Activated CD4-positive, alpha-beta T cell treated with anti-CD3 and anti-CD28 coated beads for 4 hours (primary cell): ENCODE data around the gene TEX19.

Experiments used
- DNase-seq, 2 donors: peaks; one replicate each; pipeline ENCODE4 v3.0.0-alpha.2; 2020

Gene TEX19

GRCh38 chr17:82358465-82359350, at the start of gene TEX19:
TEX19 (plus strand) TSS chr17:82359247; CDS start chr17:82362151, 2,904 bp downstream.
- no peak for DNase-seq

- DNase-seq = no peak
Observed at GRCh38 chr17:82309656-82310570, 49.1 kb upstream of the TEX19 start.

GRCh38 chr17:82310877-82311276, 48.2 kb upstream of the TEX19 start:
- no peak for DNase-seq

GRCh38 chr17:82311971-82312370, 47.1 kb upstream of the TEX19 start:
- DNase-seq = no peak

- DNase-seq = no peak
Observed at GRCh38 chr17:82313195-82314011, 45.6 kb upstream of the TEX19 start.

- DNase-seq = no peak
Observed at GRCh38 chr17:82314012-82314726, 44.9 kb upstream of the TEX19 start.

- no peak for DNase-seq
Observed at GRCh38 chr17:82314727-82315605, 44.1 kb upstream of the TEX19 start.

GRCh38 chr17:82315703-82316358, 43.2 kb upstream of the TEX19 start:
- DNase-seq = peak; percentile 52 to 58

GRCh38 chr17:82316651-82317393, 42.2 kb upstream of the TEX19 start:
- DNase-seq = peak; percentile 38 to 42

- peak; percentile 72 to 74 for DNase-seq
Observed at GRCh38 chr17:82317394-82318168, 41.5 kb upstream of the TEX19 start, which contains the start of gene CD7. CD7 (minus strand) TSS chr17:82317608; CDS start chr17:82317495, 113 bp downstream.

- no peak for DNase-seq
Observed at GRCh38 chr17:82318169-82318498, 40.9 kb upstream of the TEX19 start.

- no peak for DNase-seq
Observed at GRCh38 chr17:82318772-82319606, 40.1 kb upstream of the TEX19 start.

GRCh38 chr17:82319619-82320062, 39.4 kb upstream of the TEX19 start:
- DNase-seq = no peak

- DNase-seq = no peak
Observed at GRCh38 chr17:82320140-82320840, 38.8 kb upstream of the TEX19 start.

GRCh38 chr17:82320956-82321927, 37.8 kb upstream of the TEX19 start:
- peak; percentile 87 to 90 for DNase-seq

- no peak for DNase-seq
Observed at GRCh38 chr17:82321947-82322466, 37.0 kb upstream of the TEX19 start.
